Measurements from ENCODE around the gene NFASC.

DNA sequence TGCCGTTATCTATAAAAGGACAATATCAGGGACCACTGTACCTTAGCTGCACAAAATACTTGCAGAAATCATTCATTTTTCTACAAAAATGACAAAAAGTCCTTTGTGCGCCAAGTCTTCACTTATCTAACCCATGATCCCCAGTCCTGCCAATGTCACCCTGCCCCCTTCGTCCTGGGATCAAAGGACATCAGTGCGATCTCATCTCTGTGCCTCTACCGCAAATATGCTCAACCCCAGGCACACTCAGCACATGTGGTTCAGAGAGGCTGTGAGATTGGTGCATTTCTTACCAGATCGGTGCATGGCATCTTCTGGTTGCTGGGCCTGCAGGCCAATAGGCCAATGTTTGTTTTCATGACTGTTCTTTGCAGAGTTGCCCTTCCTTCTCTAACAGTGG is 72.8 kb downstream of the NFASC start:
- TF ChIP-seq, protein P1, sequence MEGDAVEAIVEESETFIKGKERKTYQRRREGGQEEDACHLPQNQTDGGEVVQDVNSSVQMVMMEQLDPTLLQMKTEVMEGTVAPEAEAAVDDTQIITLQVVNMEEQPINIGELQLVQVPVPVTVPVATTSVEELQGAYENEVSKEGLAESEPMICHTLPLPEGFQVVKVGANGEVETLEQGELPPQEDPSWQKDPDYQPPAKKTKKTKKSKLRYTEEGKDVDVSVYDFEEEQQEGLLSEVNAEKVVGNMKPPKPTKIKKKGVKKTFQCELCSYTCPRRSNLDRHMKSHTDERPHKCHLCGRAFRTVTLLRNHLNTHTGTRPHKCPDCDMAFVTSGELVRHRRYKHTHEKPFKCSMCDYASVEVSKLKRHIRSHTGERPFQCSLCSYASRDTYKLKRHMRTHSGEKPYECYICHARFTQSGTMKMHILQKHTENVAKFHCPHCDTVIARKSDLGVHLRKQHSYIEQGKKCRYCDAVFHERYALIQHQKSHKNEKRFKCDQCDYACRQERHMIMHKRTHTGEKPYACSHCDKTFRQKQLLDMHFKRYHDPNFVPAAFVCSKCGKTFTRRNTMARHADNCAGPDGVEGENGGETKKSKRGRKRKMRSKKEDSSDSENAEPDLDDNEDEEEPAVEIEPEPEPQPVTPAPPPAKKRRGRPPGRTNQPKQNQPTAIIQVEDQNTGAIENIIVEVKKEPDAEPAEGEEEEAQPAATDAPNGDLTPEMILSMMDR (IDR thresholded peaks at IDR 0.05), result no peak
- TF ChIP-seq POLR2A (IDR thresholded peaks at IDR 0.05), result no peak
